ENCODE data around the gene TULP1. TPM values are rescaled to one million over a fixed set of nuclear protein-coding genes. Genes with fewer than 3 reads are reported as not detected.
"Not testable (repeated sequence)": the region's sequence is repeated elsewhere in the genome, so short reads cannot be mapped to it uniquely, and the experiment has no call there.

The TULP1 gene
- total and polyA plus RNA-seq, 9 donors, result 0.80 to 2.8 (median 1.9) TPM

DNA sequence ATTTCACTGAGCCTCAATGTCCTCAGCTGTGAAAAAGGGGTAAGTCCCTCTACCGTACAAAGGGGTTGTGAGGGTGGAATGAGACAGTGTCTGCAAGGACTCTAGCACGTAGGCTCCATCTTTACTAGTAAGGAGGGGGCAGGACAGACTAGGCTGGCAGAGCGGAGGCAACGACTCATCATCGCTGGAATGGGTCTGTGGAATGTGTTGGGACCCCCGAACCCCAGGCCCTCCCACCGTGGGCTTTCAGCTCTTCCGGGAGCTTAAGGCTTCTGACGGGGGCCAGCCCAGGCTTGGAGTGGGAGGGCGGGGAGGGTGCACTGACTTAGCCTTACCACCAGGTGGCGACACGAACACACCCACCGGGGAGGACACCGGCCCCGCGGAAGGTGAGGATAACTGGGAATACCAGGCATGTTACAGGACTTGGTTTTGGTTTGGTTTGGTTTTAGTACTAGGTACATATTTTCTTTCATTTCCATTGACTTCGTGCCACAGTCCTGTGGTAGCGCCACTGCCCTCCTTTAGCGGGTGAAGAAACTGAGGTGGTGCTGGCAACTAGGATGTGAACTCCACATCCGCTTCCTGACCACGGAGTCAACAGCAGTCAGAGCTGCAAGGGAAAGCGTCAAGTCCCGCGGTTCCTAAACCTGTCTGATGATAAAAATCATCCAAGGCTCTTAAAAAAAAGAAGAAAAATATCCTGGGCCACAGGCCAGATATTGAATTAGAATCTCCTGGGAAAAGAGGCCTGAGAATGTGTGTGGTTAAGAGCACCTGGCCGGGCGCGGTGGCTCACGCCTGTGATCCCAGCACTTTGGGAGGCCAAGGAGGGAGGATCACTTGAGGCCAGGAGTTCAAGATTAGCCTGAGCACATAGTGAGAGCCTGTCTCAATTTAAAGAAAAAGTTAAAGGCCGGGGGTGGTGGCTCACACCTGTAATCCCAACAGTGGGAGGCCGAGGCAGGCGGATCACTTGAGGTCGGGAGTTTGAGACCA, 10.3 kb upstream of the TULP1 start:
- no peaks in the 10 kb centered on the region for H3K36me3 ChIP-seq (ENCODE audit: control insufficient read depth, insufficient read depth, low read length)
- peaks cover 11% of the 10 kb centered on the region for H3K4me1 ChIP-seq (ENCODE audit: control insufficient read depth, insufficient read depth, low read length)
- H3K27me3 ChIP-seq (ENCODE audit: control insufficient read depth, insufficient read depth, low read length), result peaks cover 1% of the 10 kb centered on the region
- no peak overlapping the region for H3K27ac ChIP-seq (ENCODE audit: low read length)
- 24% methylated on average over 18 of the region's 32 CpGs for WGBS (ENCODE audit: insufficient coverage)
- peak overlapping the region; percentile 13 for H3K4me3 ChIP-seq (ENCODE audit: low read length)
- no peaks in the 10 kb centered on the region for H3K9me3 ChIP-seq (replicated peaks; ENCODE audit: control insufficient read depth, low read depth, low read length)
- DNase-seq, result peak; percentile 65

DNA sequence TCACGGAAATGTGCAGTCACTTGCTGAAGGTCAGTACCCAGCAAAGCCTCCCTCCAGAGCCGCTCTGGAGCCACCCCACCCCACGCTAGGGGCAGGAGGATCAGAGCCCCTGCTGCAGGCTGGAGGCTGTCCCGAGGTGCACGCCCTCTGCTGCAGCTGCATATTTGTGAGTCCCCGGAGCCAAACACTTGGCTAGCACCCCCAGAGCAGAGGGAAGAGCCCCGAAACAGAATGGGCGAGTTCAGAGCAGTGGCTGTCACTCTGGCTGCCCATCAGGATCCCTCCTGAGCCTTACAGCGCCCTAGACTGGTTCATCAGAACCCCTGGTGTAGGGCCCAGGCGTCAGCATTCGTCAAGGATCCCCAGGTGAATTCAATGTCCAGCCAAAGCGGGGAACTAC, 9.5 kb upstream of the TULP1 start:
- Histone ChIP-seq H3K4me3 (ENCODE audit: low read length) (no peak overlapping the region), H3K27ac (ENCODE audit: low read length) (no peak overlapping the region), H3K27me3 (ENCODE audit: control insufficient read depth, insufficient read depth, low read length) (no peaks in the 10 kb centered on the region), H3K36me3 (ENCODE audit: control insufficient read depth, insufficient read depth, low read length) (no peaks in the 10 kb centered on the region), H3K9me3 (replicated peaks; ENCODE audit: control insufficient read depth, low read depth, low read length) (no peaks in the 10 kb centered on the region), H3K4me1 (ENCODE audit: control insufficient read depth, insufficient read depth, low read length) (peaks cover 11% of the 10 kb centered on the region)
- WGBS (ENCODE audit: insufficient coverage), result 25% methylated on average over 10 of the region's 12 CpGs
- peak; percentile 56 for DNase-seq

DNA sequence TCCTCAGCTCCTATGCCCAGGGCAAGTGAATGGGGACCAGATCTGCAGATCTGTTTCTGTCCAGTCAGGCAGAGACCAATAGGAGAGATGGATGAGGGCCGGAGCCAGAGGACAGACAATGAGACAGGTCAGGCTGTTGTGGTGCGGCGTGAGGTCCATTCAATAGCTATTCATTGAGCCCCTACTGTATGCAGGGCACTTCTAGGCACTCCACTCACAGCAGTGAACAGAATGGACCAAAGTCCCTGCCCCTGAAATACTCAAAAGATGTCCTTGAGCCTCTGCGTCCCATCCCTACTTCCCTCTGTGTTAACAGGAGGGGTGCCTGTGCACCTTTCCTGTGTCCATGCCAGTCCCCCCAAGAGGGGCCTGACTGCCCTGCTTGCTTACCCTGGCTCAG, 8.5 kb upstream of the TULP1 start:
- Histone ChIP-seq H3K27me3 (ENCODE audit: control insufficient read depth, insufficient read depth, low read length) (no peaks in the 10 kb centered on the region), H3K9me3 (replicated peaks; ENCODE audit: control insufficient read depth, low read depth, low read length) (no peaks in the 10 kb centered on the region), H3K4me3 (ENCODE audit: low read length) (no peak overlapping the region), H3K4me1 (ENCODE audit: control insufficient read depth, insufficient read depth, low read length) (peaks cover 11% of the 10 kb centered on the region), H3K27ac (ENCODE audit: low read length) (no peak overlapping the region), H3K36me3 (ENCODE audit: control insufficient read depth, insufficient read depth, low read length) (no peaks in the 10 kb centered on the region)
- no peak for DNase-seq
- 60% methylated on average over 1 of the region's 4 CpGs for WGBS (ENCODE audit: insufficient coverage)

DNA sequence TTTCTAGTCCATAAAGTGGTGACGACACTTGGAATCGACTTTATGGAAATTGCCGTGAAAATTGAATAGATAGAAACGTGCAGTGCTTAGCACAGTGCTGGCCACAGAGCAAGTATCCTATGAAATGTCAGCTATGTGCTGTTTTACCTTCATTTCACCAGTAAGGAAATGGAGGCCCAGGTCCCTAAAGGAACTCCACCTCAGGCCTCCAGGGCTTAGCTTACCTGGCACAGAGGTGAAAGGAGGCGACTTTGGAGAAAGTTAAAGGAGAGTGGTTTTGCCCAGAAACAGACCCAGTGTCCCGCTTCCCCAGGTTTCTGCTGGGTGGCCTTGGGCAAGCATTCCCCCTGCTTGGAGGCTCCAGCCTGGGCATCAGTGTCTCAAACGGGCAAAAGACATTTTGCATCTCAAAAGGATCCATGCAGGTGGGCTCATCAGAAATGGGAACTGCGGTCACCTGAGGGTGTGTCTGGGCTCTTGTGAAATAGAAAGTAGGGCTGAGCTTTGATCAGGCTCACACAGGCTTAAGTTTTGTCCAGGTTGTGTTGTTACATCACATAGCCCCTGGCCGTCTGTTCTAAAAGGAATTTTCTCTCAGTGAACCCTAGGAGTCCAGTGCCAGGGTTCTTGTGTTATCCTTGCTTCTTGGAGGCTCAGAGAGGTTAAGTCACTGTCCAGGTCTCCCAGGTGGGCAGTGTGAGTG, 6.8 kb upstream of the TULP1 start:
- Histone ChIP-seq H3K36me3 (ENCODE audit: control insufficient read depth, insufficient read depth, low read length) (no peaks in the 10 kb centered on the region), H3K9me3 (replicated peaks; ENCODE audit: control insufficient read depth, low read depth, low read length) (no peaks in the 10 kb centered on the region), H3K4me1 (ENCODE audit: control insufficient read depth, insufficient read depth, low read length) (peaks cover 11% of the 10 kb centered on the region), H3K4me3 (ENCODE audit: low read length) (no peak overlapping the region), H3K27ac (ENCODE audit: low read length) (no peak overlapping the region), H3K27me3 (ENCODE audit: control insufficient read depth, insufficient read depth, low read length) (no peaks in the 10 kb centered on the region)
- 84% methylated on average over 4 of the region's 9 CpGs for WGBS (ENCODE audit: insufficient coverage)
- DNase-seq, result no peak

GRCh38 chr6:35518566-35519312, 6.0 kb upstream of the TULP1 start:
- Histone ChIP-seq H3K27me3 (ENCODE audit: control insufficient read depth, insufficient read depth, low read length) (no peaks in the 10 kb centered on the region), H3K4me3 (ENCODE audit: low read length) (no peak overlapping the region), H3K9me3 (replicated peaks; ENCODE audit: control insufficient read depth, low read depth, low read length) (no peaks in the 10 kb centered on the region), H3K36me3 (ENCODE audit: control insufficient read depth, insufficient read depth, low read length) (no peaks in the 10 kb centered on the region), H3K27ac (ENCODE audit: low read length) (no peak overlapping the region), H3K4me1 (ENCODE audit: control insufficient read depth, insufficient read depth, low read length) (peaks cover 11% of the 10 kb centered on the region)
- WGBS (ENCODE audit: insufficient coverage), result 100% methylated on average over 4 of the region's 6 CpGs
- DNase-seq, result no peak

GRCh38 chr6:35517978-35518377, 5.3 kb upstream of the TULP1 start:
- H3K4me3 ChIP-seq (ENCODE audit: low read length); H3K36me3 ChIP-seq (ENCODE audit: control insufficient read depth, insufficient read depth, low read length); DNase-seq; H3K4me1 ChIP-seq (ENCODE audit: control insufficient read depth, insufficient read depth, low read length); H3K27me3 ChIP-seq (ENCODE audit: control insufficient read depth, insufficient read depth, low read length); H3K27ac ChIP-seq (ENCODE audit: low read length); H3K9me3 ChIP-seq (replicated peaks; ENCODE audit: control insufficient read depth, low read depth, low read length): not testable (repeated sequence)
- WGBS (ENCODE audit: insufficient coverage), result 34% methylated on average over 4 of the region's 7 CpGs

DNA sequence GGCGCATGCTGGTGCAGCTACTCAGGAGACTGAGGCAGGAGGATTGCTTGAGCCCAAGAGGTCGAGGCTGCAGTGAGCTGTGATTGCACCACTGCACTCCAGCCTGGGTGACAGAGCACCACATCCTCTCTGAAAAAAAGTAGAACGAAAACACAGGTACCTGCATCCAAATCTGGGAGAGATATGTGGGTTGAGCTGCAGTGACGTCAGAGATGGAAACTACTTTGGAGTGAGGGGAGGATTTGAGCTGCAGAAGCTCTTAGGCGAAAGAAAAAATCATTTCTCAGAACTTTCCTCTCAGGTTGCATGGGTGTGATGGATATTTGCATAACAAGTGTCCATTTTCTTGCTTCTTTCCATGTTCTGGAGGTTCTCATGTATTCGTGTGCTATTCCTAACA, 4.0 kb upstream of the TULP1 start:
- peaks cover 9% of the 10 kb centered on the region for H3K27me3 ChIP-seq (ENCODE audit: control insufficient read depth, insufficient read depth, low read length)
- 76% methylated on average over 3 of the region's 6 CpGs for whole genome bisulfite sequencing (ENCODE audit: insufficient coverage)
- no peak for DNase-seq

GRCh38 chr6:35515939-35516338, 3.2 kb upstream of the TULP1 start:
- DNase-seq; H3K9me3 ChIP-seq (replicated peaks; ENCODE audit: control insufficient read depth, low read depth, low read length): not testable (repeated sequence)

More for the DNA sequence above, 4.0 kb upstream of the TULP1 start:
- H3K27ac ChIP-seq (ENCODE audit: low read length), result no peak overlapping the region
- no peaks in the 10 kb centered on the region for H3K9me3 ChIP-seq (replicated peaks; ENCODE audit: control insufficient read depth, low read depth, low read length)
- peaks cover 7% of the 10 kb centered on the region for H3K4me1 ChIP-seq (ENCODE audit: control insufficient read depth, insufficient read depth, low read length)
- H3K36me3 ChIP-seq (ENCODE audit: control insufficient read depth, insufficient read depth, low read length), result no peaks in the 10 kb centered on the region
- H3K4me3 ChIP-seq (ENCODE audit: low read length), result no peak overlapping the region

DNA sequence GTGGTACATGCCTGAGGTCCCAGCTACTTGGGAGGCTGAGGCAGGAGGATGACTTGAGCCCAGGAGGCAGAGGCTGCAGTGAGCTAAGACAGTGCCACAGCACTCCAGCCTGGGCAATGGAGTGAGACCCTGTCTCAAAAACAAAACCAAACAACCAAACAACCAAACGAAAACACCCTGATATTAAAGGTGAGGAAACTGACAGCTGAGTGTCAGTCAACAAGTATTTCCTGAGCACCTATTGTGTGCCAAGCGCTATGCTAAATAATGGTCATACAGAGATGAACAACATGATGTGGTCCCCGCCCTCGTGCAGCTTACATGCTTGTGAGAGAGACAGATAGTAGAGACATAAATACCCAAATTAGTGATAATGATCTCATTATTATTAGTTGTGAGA, 1.9 kb upstream of the TULP1 start:
- Histone ChIP-seq H3K9me3 (replicated peaks; ENCODE audit: control insufficient read depth, low read depth, low read length) (no peaks in the 10 kb centered on the region), H3K27ac (ENCODE audit: low read length) (no peak overlapping the region), H3K4me3 (ENCODE audit: low read length) (no peak overlapping the region), H3K27me3 (ENCODE audit: control insufficient read depth, insufficient read depth, low read length) (peaks cover 21% of the 10 kb centered on the region), H3K4me1 (ENCODE audit: control insufficient read depth, insufficient read depth, low read length) (peaks cover 19% of the 10 kb centered on the region), H3K36me3 (ENCODE audit: control insufficient read depth, insufficient read depth, low read length) (no peaks in the 10 kb centered on the region)
- WGBS (ENCODE audit: insufficient coverage), result no CpG with 5 or more reads among the region's 4 CpGs
- DNase-seq, result no peak

More at GRCh38 chr6:35515939-35516338, 3.2 kb upstream of the TULP1 start:
- H3K27ac ChIP-seq (ENCODE audit: low read length); H3K36me3 ChIP-seq (ENCODE audit: control insufficient read depth, insufficient read depth, low read length); H3K4me3 ChIP-seq (ENCODE audit: low read length): not testable (repeated sequence)
- peaks cover 17% of the 10 kb centered on the region for H3K27me3 ChIP-seq (ENCODE audit: control insufficient read depth, insufficient read depth, low read length)
- peaks cover 15% of the 10 kb centered on the region for H3K4me1 ChIP-seq (ENCODE audit: control insufficient read depth, insufficient read depth, low read length)
- WGBS (ENCODE audit: insufficient coverage), result 61% methylated on average over 4 of the region's 6 CpGs

GRCh38 chr6:35512006-35512405, 690 bp downstream of the TULP1 start:
- H3K27ac ChIP-seq (ENCODE audit: low read length), result no peak overlapping the region
- peaks cover 24% of the 10 kb centered on the region for H3K27me3 ChIP-seq (ENCODE audit: control insufficient read depth, insufficient read depth, low read length)
- H3K9me3 ChIP-seq (replicated peaks; ENCODE audit: control insufficient read depth, low read depth, low read length), result no peaks in the 10 kb centered on the region
- no peaks in the 10 kb centered on the region for H3K36me3 ChIP-seq (ENCODE audit: control insufficient read depth, insufficient read depth, low read length)
- peaks cover 19% of the 10 kb centered on the region for H3K4me1 ChIP-seq (ENCODE audit: control insufficient read depth, insufficient read depth, low read length)
- 0% methylated on average over 2 of the region's 26 CpGs for WGBS (ENCODE audit: insufficient coverage)
- peak overlapping the region; percentile 36 for H3K4me3 ChIP-seq (ENCODE audit: low read length)
- no peak for DNase-seq
